Mesothelial cell of epicardium (in vitro differentiated cells): Measurements from ENCODE around the gene MAP1LC3B. TPM values are rescaled to one million over a fixed set of nuclear protein-coding genes. Genes with fewer than 3 reads are reported as not detected.
"Not testable (repeated sequence)": the region's sequence is repeated elsewhere in the genome, so short reads cannot be mapped to it uniquely, and the experiment has no call there.

Source experiments
- DNase-seq, 2 experiments: peaks; one replicate each; pipeline ENCODE4 v3.0.0; 2021; ENCODE audit warnings: low spot score in 2 of 2; ENCODE audit not compliant: unreplicated experiment in 2 of 2
- H3K27ac Mint-ChIP-seq: 2 replicates; pipeline ENCODE4 v1.8.0; 2021; ENCODE audit warnings: mixed read lengths
- H3K27me3 Mint-ChIP-seq: 2 replicates; pipeline ENCODE4 v1.8.0; 2021; ENCODE audit warnings: low read depth, mixed read lengths
- H3K36me3 Mint-ChIP-seq: 2 replicates; pipeline ENCODE4 v1.8.0; 2021; ENCODE audit warnings: mixed read lengths
- H3K4me1 Mint-ChIP-seq: 2 replicates; pipeline ENCODE4 v1.8.0; 2021; ENCODE audit warnings: mixed read lengths
- H3K4me3 Mint-ChIP-seq: 2 replicates; pipeline ENCODE4 v1.8.0; 2021; ENCODE audit warnings: mild to moderate bottlenecking, moderate library complexity, mixed read lengths
- H3K9me3 Mint-ChIP-seq: 2 replicates; pipeline ENCODE4 v1.8.0; 2021; ENCODE audit warnings: mixed read lengths
- CTCF ChIP-seq: fragments of 200-600 bp; sonication (generic); IDR thresholded peaks from one replicate; pipeline ENCODE4 v1.5.0; 2021; ENCODE audit warnings: antibody characterized with exemption; ENCODE audit not compliant: unreplicated experiment
- total RNA-seq: library from RNA; stranded (reverse); gene quantifications from 3 replicates; pipeline ENCODE4 v1.2.1, GENCODE V29; 2021

MAP1LC3B gene
- total RNA-seq, 1 donor from 2014 or later = 41.6 TPM

GRCh38 chr16:87382023-87382785 lies 9.9 kb upstream of the MAP1LC3B start:
- DNase-seq = no peak
- TF ChIP-seq CTCF = no peak
- Mint-ChIP-seq H3K9me3 (no peaks in the 10 kb centered on the region), H3K4me1 (peaks cover 26% of the 10 kb centered on the region), H3K4me3 (peak overlapping the region; percentile 81), H3K27me3 (peaks cover 2% of the 10 kb centered on the region), H3K27ac (peak overlapping the region; percentile 81), H3K36me3 (peaks cover 4% of the 10 kb centered on the region)

DNA sequence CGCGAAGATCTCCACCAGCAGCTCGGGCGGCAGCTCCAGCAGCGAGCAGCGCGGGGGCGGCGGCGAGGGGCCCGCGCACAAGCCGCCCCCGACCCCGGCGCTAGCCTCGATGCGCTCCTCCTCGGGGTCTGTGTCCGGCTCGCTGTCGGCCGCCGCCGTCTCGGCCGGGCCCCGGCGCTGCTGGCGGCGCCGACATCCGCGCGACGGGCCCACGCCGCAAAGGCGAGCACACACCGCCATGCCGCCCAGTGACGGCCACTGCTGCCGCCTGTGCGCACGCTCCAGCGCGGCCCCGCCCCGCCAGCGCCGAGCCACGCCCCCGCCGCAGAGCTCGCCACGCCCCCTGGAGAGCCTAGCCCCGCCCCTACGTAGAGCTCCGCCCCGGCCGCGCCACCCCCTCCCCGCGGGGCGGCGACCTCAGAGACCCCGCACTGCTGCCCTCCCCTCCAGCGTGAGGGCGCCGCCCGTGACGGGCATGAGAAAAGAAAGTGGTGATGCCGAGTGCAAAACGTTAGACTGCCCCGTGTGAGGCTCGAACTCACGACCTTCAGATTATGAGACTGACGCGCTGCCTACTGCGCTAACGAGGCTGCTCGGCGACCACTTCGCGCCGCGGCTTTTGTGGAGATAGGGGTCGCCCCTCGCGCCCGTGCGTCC lies 8.5 kb upstream of the MAP1LC3B start, which contains the start of gene FBXO31:
Gene FBXO31 (minus strand): TSS at position 272 of the 657 bp plus-strand sequence. CDS start 32 bp downstream, at position 240.
- H3K36me3 Mint-ChIP-seq = peaks cover 4% of the 10 kb centered on the region
- TF ChIP-seq CTCF = no peak
- peak within 1 kb of the TSS; percentile 83 for H3K4me3 Mint-ChIP-seq
- peaks cover 39% of the 10 kb centered on the region for H3K4me1 Mint-ChIP-seq
- peak within 1 kb of the TSS; percentile 98 for H3K27ac Mint-ChIP-seq
- peak; percentile 88 to 98 for DNase-seq
- H3K9me3 Mint-ChIP-seq = no peaks in the 10 kb centered on the region
- peaks cover 2% of the 10 kb centered on the region for H3K27me3 Mint-ChIP-seq

DNA sequence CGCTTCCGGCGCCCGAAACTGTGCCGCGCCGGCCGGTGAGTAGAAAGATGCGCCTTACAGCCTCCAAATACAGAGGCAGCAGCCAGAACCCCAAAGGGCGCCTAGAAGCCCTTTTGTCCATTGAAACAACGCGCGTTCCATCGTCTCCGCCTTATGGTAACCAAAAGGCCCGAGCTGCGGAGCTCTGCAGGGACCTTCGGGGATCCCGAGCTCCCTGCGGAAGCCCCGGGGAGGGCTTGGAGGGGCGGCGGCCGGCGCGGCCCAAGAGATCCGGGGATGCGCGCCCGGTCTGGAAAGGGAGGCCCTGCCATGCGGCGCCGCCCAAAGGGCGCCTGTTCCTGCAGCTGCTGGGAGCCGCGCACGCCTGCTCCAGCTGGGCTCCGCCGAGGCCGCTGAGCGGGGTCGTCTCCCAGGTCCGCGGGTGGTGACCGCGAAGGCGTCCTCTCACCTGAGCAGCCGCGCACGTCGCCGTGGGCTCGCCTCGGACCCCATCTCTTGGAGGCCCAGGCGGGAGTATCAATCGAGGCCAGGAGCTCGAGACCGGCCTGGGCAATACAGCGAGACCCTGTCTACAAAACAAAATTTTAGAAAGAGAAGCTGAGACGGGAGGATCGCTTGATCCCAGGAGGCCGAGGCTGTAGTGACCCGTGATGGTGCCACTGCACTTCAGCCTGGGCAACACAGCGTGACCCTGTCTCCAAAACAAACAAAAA lies 7.8 kb upstream of the MAP1LC3B start:
- TF ChIP-seq CTCF = no peak
- H3K27ac Mint-ChIP-seq = peak overlapping the region; percentile 98
- H3K4me3 Mint-ChIP-seq = peak overlapping the region; percentile 83
- peak in 1 of 2 experiments; percentile 40 for DNase-seq
- no peaks in the 10 kb centered on the region for H3K9me3 Mint-ChIP-seq
- peaks cover 2% of the 10 kb centered on the region for H3K27me3 Mint-ChIP-seq
- H3K36me3 Mint-ChIP-seq = no peaks in the 10 kb centered on the region
- H3K4me1 Mint-ChIP-seq = peaks cover 40% of the 10 kb centered on the region

DNA sequence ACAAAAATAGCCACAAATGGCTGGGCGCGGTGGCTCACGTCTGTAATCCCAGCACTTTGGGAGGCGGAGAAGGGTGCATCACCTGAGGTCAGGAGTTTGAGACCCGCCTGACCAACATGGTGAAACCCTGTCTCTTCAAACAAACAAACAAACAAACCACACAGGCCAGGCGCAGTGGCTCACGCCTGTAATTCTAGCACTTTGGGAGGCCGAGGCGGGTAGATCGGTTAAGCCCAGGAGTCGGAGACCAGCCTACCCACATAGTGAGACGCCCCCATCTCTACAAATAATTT lies 7.3 kb upstream of the MAP1LC3B start:
- DNase-seq, H3K27me3 Mint-ChIP-seq, H3K36me3 Mint-ChIP-seq, H3K9me3 Mint-ChIP-seq: not testable (repeated sequence)
- peak overlapping the region; percentile 82 for H3K27ac Mint-ChIP-seq
- peak overlapping the region; percentile 83 for H3K4me3 Mint-ChIP-seq
- peaks cover 40% of the 10 kb centered on the region for H3K4me1 Mint-ChIP-seq

DNA sequence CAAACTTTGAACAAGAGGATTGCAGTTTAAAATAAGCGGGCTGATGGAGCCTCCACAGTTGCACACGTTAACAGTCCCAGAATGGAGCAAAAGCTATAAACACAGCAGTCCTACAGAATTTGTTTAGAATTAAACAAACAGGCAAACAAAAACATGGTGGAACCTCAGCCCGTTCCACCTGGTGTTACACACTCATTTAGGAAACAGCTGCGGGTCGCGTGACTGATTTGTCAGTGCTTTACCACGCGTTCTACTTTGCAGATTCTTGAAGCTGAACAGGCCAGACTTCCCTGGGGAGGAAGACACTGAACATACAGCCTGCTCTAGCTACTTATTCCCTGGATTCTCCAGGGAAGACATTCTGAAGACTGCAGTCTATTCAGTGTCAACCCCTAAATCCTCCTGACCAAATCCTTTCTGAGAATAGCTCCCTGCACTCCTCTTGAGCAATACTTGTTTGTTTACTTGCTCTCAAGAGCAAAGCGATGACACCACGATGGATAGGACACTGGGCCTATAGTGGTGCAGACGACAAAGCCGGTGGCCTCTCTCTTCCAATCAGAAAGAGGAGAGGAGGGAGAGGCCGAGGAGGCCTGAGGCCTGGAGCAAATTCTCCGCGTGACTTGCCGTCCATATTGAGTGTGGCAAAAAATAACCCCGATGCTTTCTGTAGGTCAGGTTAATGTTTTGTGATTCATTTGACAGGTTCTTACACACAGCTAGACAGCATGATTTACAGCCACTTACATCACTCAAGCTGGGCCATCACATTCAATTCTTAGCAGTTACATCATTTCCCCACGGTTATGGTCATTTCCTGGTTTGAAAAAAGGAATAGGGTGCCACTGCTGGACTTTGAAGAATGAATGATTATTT lies 4.0 kb upstream of the MAP1LC3B start:
- peak; percentile 63 to 79 for DNase-seq
- Mint-ChIP-seq H3K9me3 (no peaks in the 10 kb centered on the region), H3K36me3 (no peaks in the 10 kb centered on the region), H3K27ac (peak overlapping the region; percentile 92), H3K4me3 (peak overlapping the region; percentile 51), H3K4me1 (peaks cover 24% of the 10 kb centered on the region), H3K27me3 (peaks cover 2% of the 10 kb centered on the region)
- TF ChIP-seq CTCF = no peak
